Measurements from ENCODE around the gene KDM2B. TPM values are rescaled to one million over a fixed set of nuclear protein-coding genes. Genes with fewer than 3 reads are reported as not detected.

The KDM2B gene
- total RNA-seq, 1 donor from 2014 or later = 61.1 TPM

DNA sequence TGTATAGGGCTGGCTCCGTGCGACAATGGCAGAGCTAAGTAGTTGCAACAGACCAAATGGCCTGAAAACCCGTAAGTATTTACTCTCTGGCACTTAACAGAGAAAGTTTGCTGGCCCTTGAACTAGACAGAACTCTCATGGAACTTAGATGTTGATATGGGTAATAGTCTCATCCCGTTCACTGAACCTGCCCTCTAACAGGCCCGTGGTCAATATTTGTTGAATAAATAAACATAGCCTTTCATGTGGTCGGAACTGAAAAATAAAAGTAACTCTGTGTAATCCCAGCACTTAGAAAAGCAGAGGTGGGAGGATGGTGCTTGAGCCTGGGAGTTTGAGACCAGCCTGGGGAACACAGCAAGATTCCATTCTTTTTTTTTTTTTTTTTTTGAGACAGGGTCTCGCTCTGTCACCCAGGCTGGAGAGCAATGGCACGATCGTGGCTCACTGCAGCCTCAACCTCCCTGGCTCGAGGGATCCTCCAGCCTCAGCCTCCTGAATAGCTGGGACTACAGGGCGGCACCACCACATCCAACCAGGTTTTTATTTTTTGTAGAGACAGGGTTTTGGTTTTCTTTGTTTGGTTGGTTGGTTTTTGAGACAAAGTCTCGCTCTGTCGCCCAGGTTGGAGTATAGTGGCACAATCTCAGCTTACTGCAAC lies 29.7 kb downstream of the KDM2B start:
- peaks cover 5% of the 10 kb centered on the region for H3K36me3 Mint-ChIP-seq
- TF ChIP-seq, protein P1, sequence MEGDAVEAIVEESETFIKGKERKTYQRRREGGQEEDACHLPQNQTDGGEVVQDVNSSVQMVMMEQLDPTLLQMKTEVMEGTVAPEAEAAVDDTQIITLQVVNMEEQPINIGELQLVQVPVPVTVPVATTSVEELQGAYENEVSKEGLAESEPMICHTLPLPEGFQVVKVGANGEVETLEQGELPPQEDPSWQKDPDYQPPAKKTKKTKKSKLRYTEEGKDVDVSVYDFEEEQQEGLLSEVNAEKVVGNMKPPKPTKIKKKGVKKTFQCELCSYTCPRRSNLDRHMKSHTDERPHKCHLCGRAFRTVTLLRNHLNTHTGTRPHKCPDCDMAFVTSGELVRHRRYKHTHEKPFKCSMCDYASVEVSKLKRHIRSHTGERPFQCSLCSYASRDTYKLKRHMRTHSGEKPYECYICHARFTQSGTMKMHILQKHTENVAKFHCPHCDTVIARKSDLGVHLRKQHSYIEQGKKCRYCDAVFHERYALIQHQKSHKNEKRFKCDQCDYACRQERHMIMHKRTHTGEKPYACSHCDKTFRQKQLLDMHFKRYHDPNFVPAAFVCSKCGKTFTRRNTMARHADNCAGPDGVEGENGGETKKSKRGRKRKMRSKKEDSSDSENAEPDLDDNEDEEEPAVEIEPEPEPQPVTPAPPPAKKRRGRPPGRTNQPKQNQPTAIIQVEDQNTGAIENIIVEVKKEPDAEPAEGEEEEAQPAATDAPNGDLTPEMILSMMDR (IDR thresholded peaks at IDR 0.05; ENCODE audit: unreplicated experiment) = no peak
- H3K4me1 Mint-ChIP-seq = no peaks in the 10 kb centered on the region
- no peak for DNase-seq (ENCODE audit: low spot score in 2 of 2, unreplicated experiment in 2 of 2)
- H3K9me3 Mint-ChIP-seq = no peaks in the 10 kb centered on the region
- no peaks in the 10 kb centered on the region for H3K27me3 Mint-ChIP-seq (ENCODE audit: low read depth)
- no peak overlapping the region for H3K27ac Mint-ChIP-seq
- no peak overlapping the region for H3K4me3 Mint-ChIP-seq

DNA sequence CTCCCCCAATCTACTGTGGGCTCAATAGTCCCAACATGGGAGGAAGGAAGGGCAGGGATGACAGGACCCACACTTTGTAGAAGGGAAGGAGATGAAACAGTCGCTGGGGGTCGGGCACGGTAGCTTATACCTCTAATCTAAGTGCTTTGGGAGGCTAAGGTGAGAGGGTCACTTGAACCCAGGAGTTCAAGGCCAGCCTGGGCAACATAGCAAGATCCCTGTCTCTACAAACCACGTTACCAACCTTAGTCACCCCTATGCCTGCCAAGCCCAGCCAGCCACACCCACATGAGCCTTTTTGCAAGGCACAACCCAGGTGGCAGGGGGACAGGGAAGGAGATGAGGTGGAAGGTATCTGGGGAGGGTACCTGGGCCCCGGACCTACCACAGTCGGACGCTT lies 31.7 kb downstream of the KDM2B start:
- TF ChIP-seq, protein P1 (IDR thresholded peaks at IDR 0.05; ENCODE audit: unreplicated experiment) = no peak
- H3K4me3 Mint-ChIP-seq = no peak overlapping the region
- no peaks in the 10 kb centered on the region for H3K9me3 Mint-ChIP-seq
- no peak for DNase-seq (ENCODE audit: low spot score in 2 of 2, unreplicated experiment in 2 of 2)
- H3K27me3 Mint-ChIP-seq (ENCODE audit: low read depth) = no peaks in the 10 kb centered on the region
- peaks cover 9% of the 10 kb centered on the region for H3K36me3 Mint-ChIP-seq
- H3K27ac Mint-ChIP-seq = no peak overlapping the region
- no peaks in the 10 kb centered on the region for H3K4me1 Mint-ChIP-seq

DNA sequence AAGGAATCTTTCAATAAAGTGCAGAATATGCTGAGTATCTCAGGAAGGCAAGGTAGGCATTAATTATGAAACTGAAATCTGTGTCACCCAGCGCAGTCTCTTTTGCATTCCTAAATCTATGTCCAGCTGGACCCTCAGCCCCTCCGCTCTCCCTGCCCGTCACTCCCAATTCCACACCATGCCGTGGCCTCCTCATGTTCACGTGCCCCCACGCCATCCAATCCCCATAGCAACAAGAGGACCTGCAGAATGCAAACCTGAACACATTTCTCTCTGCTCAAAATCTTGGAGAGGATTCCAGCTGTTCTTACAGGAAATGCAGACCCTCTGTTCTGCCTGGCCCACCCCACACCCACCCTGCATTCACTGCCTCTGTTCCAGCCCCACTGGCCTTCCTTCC lies 35.3 kb downstream of the KDM2B start:
- H3K27me3 Mint-ChIP-seq (ENCODE audit: low read depth) = no peaks in the 10 kb centered on the region
- H3K36me3 Mint-ChIP-seq = peaks cover 9% of the 10 kb centered on the region
- H3K27ac Mint-ChIP-seq = no peak overlapping the region

DNA sequence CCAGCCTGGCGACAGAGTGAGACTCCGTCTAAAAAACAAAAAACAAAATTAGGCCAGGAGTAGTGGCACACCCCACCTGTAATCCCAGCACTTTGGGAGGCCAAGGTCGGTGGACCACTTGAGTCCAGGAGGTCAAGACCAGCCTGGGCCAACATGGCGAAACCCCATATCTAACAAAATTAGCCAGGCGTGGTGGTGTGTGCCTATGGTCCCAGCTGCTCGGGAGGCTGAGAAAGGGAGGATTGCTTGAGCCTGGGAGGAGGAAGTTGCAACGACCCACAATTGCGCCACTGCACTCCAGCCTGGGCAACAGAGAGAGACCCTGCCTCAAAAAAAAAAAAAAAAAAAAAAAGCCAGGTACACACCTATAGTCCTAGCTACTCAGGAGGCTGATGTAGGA lies 37.0 kb downstream of the KDM2B start:
- no peaks in the 10 kb centered on the region for H3K9me3 Mint-ChIP-seq
- H3K27ac Mint-ChIP-seq = no peak overlapping the region
- H3K4me1 Mint-ChIP-seq = peaks cover 4% of the 10 kb centered on the region
- TF ChIP-seq, protein P1 (IDR thresholded peaks at IDR 0.05; ENCODE audit: unreplicated experiment) = no peak
- H3K27me3 Mint-ChIP-seq (ENCODE audit: low read depth) = no peaks in the 10 kb centered on the region
- H3K36me3 Mint-ChIP-seq = peaks cover 9% of the 10 kb centered on the region
- H3K4me3 Mint-ChIP-seq = no peak overlapping the region
- no peak for DNase-seq (ENCODE audit: low spot score in 2 of 2, unreplicated experiment in 2 of 2)

More for the DNA sequence above, 35.3 kb downstream of the KDM2B start:
- TF ChIP-seq, protein P1 (IDR thresholded peaks at IDR 0.05; ENCODE audit: unreplicated experiment) = no peak
- H3K4me3 Mint-ChIP-seq = no peak overlapping the region
- no peaks in the 10 kb centered on the region for H3K9me3 Mint-ChIP-seq
- H3K4me1 Mint-ChIP-seq = peaks cover 4% of the 10 kb centered on the region
- DNase-seq (ENCODE audit: low spot score in 2 of 2, unreplicated experiment in 2 of 2) = no peak

DNA sequence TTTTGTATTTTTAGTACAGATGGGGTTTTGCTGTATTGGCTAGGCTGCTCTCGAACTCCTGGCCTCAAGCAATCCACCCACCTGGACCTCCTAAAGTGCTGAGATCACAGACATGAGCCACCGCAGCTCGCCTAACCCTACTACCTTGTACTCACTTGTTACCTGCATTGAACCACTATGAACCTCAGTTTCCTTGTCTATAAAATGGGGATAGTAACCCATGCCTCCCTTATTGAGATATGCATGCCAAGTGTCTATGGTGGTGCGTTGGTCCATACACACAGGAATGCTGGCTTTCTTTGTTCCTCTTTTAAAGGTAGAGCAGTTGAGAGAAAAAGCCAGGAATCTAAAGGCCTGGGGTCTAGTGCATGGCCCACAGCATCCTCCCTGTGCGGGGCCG lies 40.9 kb downstream of the KDM2B start:
- no peaks in the 10 kb centered on the region for H3K9me3 Mint-ChIP-seq
- TF ChIP-seq, protein P1 (IDR thresholded peaks at IDR 0.05; ENCODE audit: unreplicated experiment) = no peak
- H3K27me3 Mint-ChIP-seq (ENCODE audit: low read depth) = no peaks in the 10 kb centered on the region
- DNase-seq (ENCODE audit: low spot score in 2 of 2, unreplicated experiment in 2 of 2) = no peak
- no peak overlapping the region for H3K27ac Mint-ChIP-seq
- H3K36me3 Mint-ChIP-seq = peaks cover 1% of the 10 kb centered on the region
- peaks cover 27% of the 10 kb centered on the region for H3K4me1 Mint-ChIP-seq
- H3K4me3 Mint-ChIP-seq = no peak overlapping the region

DNA sequence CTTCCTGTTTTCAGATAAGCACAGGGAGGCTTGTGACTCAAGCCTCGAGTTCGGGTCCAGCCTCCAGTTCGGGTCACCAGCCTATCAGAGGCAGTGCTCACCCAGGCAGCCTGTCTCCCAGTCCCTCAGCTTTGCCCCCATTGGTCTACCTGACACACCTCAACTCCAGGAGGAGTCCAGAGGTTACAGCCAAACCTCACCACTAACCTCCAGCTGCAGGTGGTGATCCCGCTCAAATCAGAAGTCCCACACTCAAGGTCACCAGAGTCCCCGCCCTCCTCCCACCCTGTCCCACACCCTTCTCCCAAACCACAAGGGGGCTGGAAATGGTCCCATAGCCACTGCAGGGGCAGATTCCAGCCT lies 42.1 kb downstream of the KDM2B start:
- peaks cover under 1% of the 10 kb centered on the region for H3K36me3 Mint-ChIP-seq
- peaks cover 34% of the 10 kb centered on the region for H3K4me1 Mint-ChIP-seq
- TF ChIP-seq, protein P1 (IDR thresholded peaks at IDR 0.05; ENCODE audit: unreplicated experiment) = no peak
- no peak for DNase-seq (ENCODE audit: low spot score in 2 of 2, unreplicated experiment in 2 of 2)
- H3K4me3 Mint-ChIP-seq = peak overlapping the region; percentile 70
- H3K27me3 Mint-ChIP-seq (ENCODE audit: low read depth) = no peaks in the 10 kb centered on the region
- H3K9me3 Mint-ChIP-seq = no peaks in the 10 kb centered on the region
- peak overlapping the region; percentile 65 for H3K27ac Mint-ChIP-seq
